Ovary (tissue), 3 donors: ENCODE results near the gene MCF2L.

Experiments
- POLR2A ChIP-seq: fragments of 450-650 bp; IDR thresholded peaks from one replicate; pipeline ENCODE4 v1.6.1; 2017; ENCODE audit warnings: antibody characterized with exemption, mild to moderate bottlenecking, moderate library complexity
- TF ChIP-seq, protein P1 (sequence below), 3 donors: fragments of 450-650 bp in 2 of 3; fragments of 200-600 bp in 1 of 3; IDR thresholded peaks; one replicate each; pipeline versions ENCODE4 v1.5.1 to v1.8.0; 2016 to 2022; ENCODE audit warnings: antibody characterized with exemption in 3 of 3, mild to moderate bottlenecking in 1 of 3
- donor health status: DM: no; HTN: no; CAD: no.

DNA sequence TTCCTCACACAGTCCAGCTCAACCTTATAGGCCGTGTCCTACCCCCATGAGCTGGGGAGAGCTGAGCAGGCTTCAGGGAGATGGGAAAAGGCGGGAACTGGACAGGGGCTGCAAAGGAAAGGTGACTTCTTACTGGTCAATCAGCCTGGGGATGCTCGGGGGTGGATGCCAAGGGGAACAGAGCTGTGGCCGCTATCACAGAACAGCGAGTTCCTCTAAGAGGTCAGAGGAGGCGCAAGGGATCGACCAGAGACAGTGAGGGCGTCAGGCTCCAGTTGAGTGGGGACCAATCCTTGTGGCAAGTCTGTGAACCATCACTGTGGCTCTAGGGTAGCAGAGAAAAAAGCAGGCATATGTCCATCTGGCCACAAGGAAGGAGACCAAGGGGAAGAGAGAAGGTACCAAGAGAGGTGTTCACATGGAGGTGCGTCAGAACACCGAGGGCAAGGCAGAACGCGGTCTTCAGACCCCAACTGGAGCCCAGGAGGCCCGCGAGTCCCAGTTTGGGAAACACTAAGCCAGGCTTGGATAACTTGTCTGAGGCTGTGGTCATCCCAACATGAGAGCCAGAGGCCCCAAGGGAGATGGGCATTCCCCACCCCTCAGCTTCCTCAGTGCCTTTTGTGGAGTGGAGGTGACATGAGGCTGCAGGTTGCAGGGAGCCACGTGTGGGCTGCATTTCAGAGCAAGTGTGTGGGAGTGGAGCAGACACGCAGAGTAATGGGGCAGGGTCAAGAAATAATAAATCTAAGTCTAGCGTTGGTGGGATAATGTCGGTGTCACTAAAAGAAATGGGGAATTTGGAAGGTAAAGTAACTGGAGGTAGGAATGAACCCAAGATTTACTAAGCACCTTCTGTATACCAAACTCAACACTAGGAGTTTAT is 157.5 kb downstream of the MCF2L start:
- TF ChIP-seq, protein P1, sequence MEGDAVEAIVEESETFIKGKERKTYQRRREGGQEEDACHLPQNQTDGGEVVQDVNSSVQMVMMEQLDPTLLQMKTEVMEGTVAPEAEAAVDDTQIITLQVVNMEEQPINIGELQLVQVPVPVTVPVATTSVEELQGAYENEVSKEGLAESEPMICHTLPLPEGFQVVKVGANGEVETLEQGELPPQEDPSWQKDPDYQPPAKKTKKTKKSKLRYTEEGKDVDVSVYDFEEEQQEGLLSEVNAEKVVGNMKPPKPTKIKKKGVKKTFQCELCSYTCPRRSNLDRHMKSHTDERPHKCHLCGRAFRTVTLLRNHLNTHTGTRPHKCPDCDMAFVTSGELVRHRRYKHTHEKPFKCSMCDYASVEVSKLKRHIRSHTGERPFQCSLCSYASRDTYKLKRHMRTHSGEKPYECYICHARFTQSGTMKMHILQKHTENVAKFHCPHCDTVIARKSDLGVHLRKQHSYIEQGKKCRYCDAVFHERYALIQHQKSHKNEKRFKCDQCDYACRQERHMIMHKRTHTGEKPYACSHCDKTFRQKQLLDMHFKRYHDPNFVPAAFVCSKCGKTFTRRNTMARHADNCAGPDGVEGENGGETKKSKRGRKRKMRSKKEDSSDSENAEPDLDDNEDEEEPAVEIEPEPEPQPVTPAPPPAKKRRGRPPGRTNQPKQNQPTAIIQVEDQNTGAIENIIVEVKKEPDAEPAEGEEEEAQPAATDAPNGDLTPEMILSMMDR (IDR thresholded peaks at IDR 0.05) = no peak
- no peak for TF ChIP-seq POLR2A
